H9 (cell line): Measurements from ENCODE around the gene AURKB. TPM values are rescaled to one million over a fixed set of nuclear protein-coding genes. Genes with fewer than 3 reads are reported as not detected.

Experiments used
- DNase-seq: peaks from one replicate; pipeline ENCODE4 v3.0.0-alpha.2; 2017
- H2AFZ ChIP-seq: one replicate; pipeline ENCODE4 v1.6.1; 2013; ENCODE audit warnings: mild to moderate bottlenecking, low read length, control low read depth, moderate library complexity
- H2AK5ac ChIP-seq: 2 replicates; pipeline ENCODE4 v1.6.1; 2013; ENCODE audit warnings: low read length, control low read depth, mixed read lengths; ENCODE audit not compliant: insufficient read length
- H2BK120ac ChIP-seq: one replicate; pipeline ENCODE4 v1.6.1; 2013; ENCODE audit warnings: low read depth, mild to moderate bottlenecking, low read length, control low read depth, inconsistent platforms; ENCODE audit not compliant: poor library complexity, severe bottlenecking
- H2BK12ac ChIP-seq: 2 replicates; pipeline ENCODE4 v1.6.1; 2013; ENCODE audit warnings: low read length, control low read depth, mixed read lengths, low read depth; ENCODE audit not compliant: insufficient read length
- H2BK15ac ChIP-seq: 2 replicates; pipeline ENCODE4 v1.6.1; 2013; ENCODE audit warnings: low read depth, low read length, control low read depth
- H2BK20ac ChIP-seq: one replicate; pipeline ENCODE4 v1.6.1; 2013; ENCODE audit warnings: low read depth, mild to moderate bottlenecking, low read length, control low read depth, inconsistent platforms; ENCODE audit not compliant: poor library complexity, severe bottlenecking
- H2BK5ac ChIP-seq: 2 replicates; pipeline ENCODE4 v1.6.1; 2013; ENCODE audit warnings: low read length, control low read depth, mixed read lengths; ENCODE audit not compliant: insufficient read length
- H3K14ac ChIP-seq: 2 replicates; pipeline ENCODE4 v1.6.1; 2013; ENCODE audit warnings: low read length, control low read depth; ENCODE audit not compliant: insufficient read depth
- H3K18ac ChIP-seq: 2 replicates; pipeline ENCODE4 v1.6.1; 2013; ENCODE audit warnings: low read depth, mild to moderate bottlenecking, mixed read lengths, low read length, control low read depth; ENCODE audit not compliant: insufficient read length
- H3K23ac ChIP-seq: 2 replicates; pipeline ENCODE4 v1.6.1; 2013; ENCODE audit warnings: low read length, control low read depth, mixed read lengths, low read depth; ENCODE audit not compliant: insufficient read length
- H3K23me2 ChIP-seq: 2 replicates; pipeline ENCODE4 v1.6.1; 2013; ENCODE audit warnings: low read depth, mild to moderate bottlenecking, mixed read lengths, low read length, control low read depth; ENCODE audit not compliant: insufficient read length, poor library complexity, severe bottlenecking
- H3K27ac ChIP-seq: 2 replicates; pipeline ENCODE4 v1.5.1; 2013; ENCODE audit warnings: low read length, control low read depth, mixed read lengths, low read depth; ENCODE audit not compliant: insufficient read length
- H3K27me3 ChIP-seq: 2 replicates; pipeline ENCODE4 v1.6.1; 2013; ENCODE audit warnings: low read length, control low read depth, inconsistent platforms; ENCODE audit not compliant: insufficient read depth
- H3K4ac ChIP-seq: 2 replicates; pipeline ENCODE4 v1.6.1; 2013; ENCODE audit warnings: low read depth, mild to moderate bottlenecking, control low read depth, inconsistent platforms, low read length, moderate library complexity
- H3K4me1 ChIP-seq: 2 replicates; pipeline ENCODE4 v1.6.1; 2013; ENCODE audit warnings: low read length, control low read depth, inconsistent platforms; ENCODE audit not compliant: insufficient read depth
- H3K4me2 ChIP-seq: 2 replicates; pipeline ENCODE4 v1.6.1; 2013; ENCODE audit warnings: low read length, control low read depth, mixed read lengths; ENCODE audit not compliant: insufficient read length, insufficient read depth
- H3K56ac ChIP-seq: 2 replicates; pipeline ENCODE4 v1.6.1; 2013; ENCODE audit warnings: low read depth, mild to moderate bottlenecking, mixed read lengths, low read length, control low read depth; ENCODE audit not compliant: insufficient read length
- H3K79me1 ChIP-seq: 2 replicates; pipeline ENCODE4 v1.6.1; 2013; ENCODE audit warnings: low read depth, mild to moderate bottlenecking, moderate library complexity, low read length, control low read depth, inconsistent platforms; ENCODE audit not compliant: insufficient read depth, poor library complexity, severe bottlenecking
- H3K79me2 ChIP-seq: 2 replicates; pipeline ENCODE4 v1.6.1; 2013; ENCODE audit warnings: low read length, control low read depth, inconsistent platforms; ENCODE audit not compliant: insufficient read depth
- H3K9ac ChIP-seq: 2 replicates; pipeline ENCODE4 v1.6.1; 2013; ENCODE audit warnings: low read length, control low read depth, mixed read lengths; ENCODE audit not compliant: insufficient read length; ENCODE audit errors: extremely low read depth
- H3K9me3 ChIP-seq: one replicate; pipeline ENCODE4 v1.6.1; 2013; ENCODE audit warnings: low read depth, low read length, inconsistent platforms; ENCODE audit not compliant: control insufficient read depth
- H3T11ph ChIP-seq: one replicate; pipeline ENCODE4 v1.6.1; 2013; ENCODE audit warnings: mild to moderate bottlenecking, low read length, control low read depth, inconsistent platforms
- H4K20me1 ChIP-seq: one replicate; pipeline ENCODE4 v1.6.1; 2013; ENCODE audit not compliant: control insufficient read depth, insufficient read length, insufficient read depth
- H4K5ac ChIP-seq: 2 replicates; pipeline ENCODE4 v1.6.1; 2013; ENCODE audit warnings: low read depth, mild to moderate bottlenecking, mixed read lengths, low read length, control low read depth; ENCODE audit not compliant: insufficient read length
- H4K8ac ChIP-seq: replicated peaks from 2 replicates; pipeline ENCODE4 v1.6.1; 2013; ENCODE audit warnings: low read length, control low read depth, mixed read lengths, low read depth; ENCODE audit not compliant: insufficient read length
- H4K91ac ChIP-seq: 2 replicates; pipeline ENCODE4 v1.6.1; 2013; ENCODE audit warnings: low read depth, mild to moderate bottlenecking, moderate library complexity, mixed read lengths, low read length, control low read depth; ENCODE audit not compliant: insufficient read length
- H3K27ac Mint-ChIP-seq, 3 experiments: 2 replicates in 2 of 3; 3 replicates in 1 of 3; pipeline ENCODE4 v1.8.0; 2020 to 2021; ENCODE audit warnings: mixed read lengths in 3 of 3, mild to moderate bottlenecking in 1 of 3, moderate library complexity in 1 of 3
- H3K27me3 Mint-ChIP-seq: 2 replicates; pipeline ENCODE4 v1.8.0; 2021; ENCODE audit warnings: low read depth, mild to moderate bottlenecking, moderate library complexity, mixed read lengths
- H3K36me3 Mint-ChIP-seq, 3 experiments: 2 replicates in 2 of 3; 3 replicates in 1 of 3; pipeline ENCODE4 v1.8.0; 2020 to 2021; ENCODE audit warnings: low read depth in 3 of 3, mixed read lengths in 3 of 3; ENCODE audit not compliant: insufficient read depth in 1 of 3
- H3K4me1 Mint-ChIP-seq, 2 experiments: 2 replicates each; pipeline ENCODE4 v1.8.0; 2020; ENCODE audit warnings: mixed read lengths in 2 of 2
- H3K4me3 Mint-ChIP-seq, 2 experiments: 2 replicates in 1 of 2; 3 replicates in 1 of 2; pipeline ENCODE4 v1.8.0; 2020 to 2021; ENCODE audit warnings: mild to moderate bottlenecking in 2 of 2, mixed read lengths in 2 of 2, moderate library complexity in 1 of 2
- H3K9me3 Mint-ChIP-seq, 2 experiments: 2 replicates in 1 of 2; 3 replicates in 1 of 2; pipeline ENCODE4 v1.8.0; 2020; ENCODE audit warnings: mild to moderate bottlenecking in 2 of 2, mixed read lengths in 2 of 2, moderate library complexity in 1 of 2
- WGBS: extraction: QIAGEN DNeasy Blood & Tissue Kit; methylation state at CpG from one replicate; pipeline ENCODE4 v1.1.7; 2013; ENCODE audit warnings: missing lambda C conversion rate, low lambda C conversion rate, mixed read lengths; ENCODE audit not compliant: insufficient read length; ENCODE audit errors: extremely low coverage; 5-methylcytosine and 5-hydroxymethylcytosine counted together
- total RNA-seq: library from RNA; stranded (reverse); gene quantifications from 2 replicates; pipeline ENCODE4 v1.2.1, GENCODE V29; 2021
- TF ChIP-seq, protein P1 (sequence below): fragments of 200-600 bp; sonication (generic); conservative IDR thresholded peaks from 3 replicates; pipeline ENCODE4 v1.8.0; 2021; ENCODE audit warnings: antibody characterized with exemption, mild to moderate bottlenecking

Gene AURKB
- total RNA-seq, 1 experiment from 2014 or later = 171 TPM

GRCh38 chr17:8164815-8165131 is 45.6 kb downstream of the AURKB start:
- H3K79me2 ChIP-seq = no peaks in the 10 kb centered on the region
- no peak overlapping the region for H3K14ac ChIP-seq
- no peak overlapping the region for H3K23ac ChIP-seq
- peaks cover 38 to 42% of the 10 kb centered on the region in 2 experiments for H3K4me1 Mint-ChIP-seq
- no peak overlapping the region for H3T11ph ChIP-seq
- H4K20me1 ChIP-seq = no peaks in the 10 kb centered on the region
- H4K8ac ChIP-seq = no peak overlapping the region
- no peak overlapping the region for H3K56ac ChIP-seq
- H3K27ac ChIP-seq = no peak overlapping the region
- H3K9ac ChIP-seq = no peak overlapping the region
- H3K27me3 Mint-ChIP-seq = no peaks in the 10 kb centered on the region
- H3K4me2 ChIP-seq = peak overlapping the region; percentile 9
- H2BK120ac ChIP-seq = no peak overlapping the region
- no CpG with 5 or more reads among the region's 6 CpGs for WGBS
- no peak overlapping the region for H2BK20ac ChIP-seq
- H3K18ac ChIP-seq = no peak overlapping the region
- peak overlapping the region in 1 of 2 experiments; percentile 68; a peak in 2 of 5 replicates for H3K4me3 Mint-ChIP-seq
- no peaks in the 10 kb centered on the region for H3K9me3 Mint-ChIP-seq
- H3K27ac Mint-ChIP-seq = peak overlapping the region in 2 of 3 experiments; percentile 66 to 80; a peak in 3 of 7 replicates
- H3K79me1 ChIP-seq = no peaks in the 10 kb centered on the region
- H4K91ac ChIP-seq = no peak overlapping the region
- H2AFZ ChIP-seq = no peak overlapping the region
- no peak overlapping the region for H2BK15ac ChIP-seq
- TF ChIP-seq, protein P1, sequence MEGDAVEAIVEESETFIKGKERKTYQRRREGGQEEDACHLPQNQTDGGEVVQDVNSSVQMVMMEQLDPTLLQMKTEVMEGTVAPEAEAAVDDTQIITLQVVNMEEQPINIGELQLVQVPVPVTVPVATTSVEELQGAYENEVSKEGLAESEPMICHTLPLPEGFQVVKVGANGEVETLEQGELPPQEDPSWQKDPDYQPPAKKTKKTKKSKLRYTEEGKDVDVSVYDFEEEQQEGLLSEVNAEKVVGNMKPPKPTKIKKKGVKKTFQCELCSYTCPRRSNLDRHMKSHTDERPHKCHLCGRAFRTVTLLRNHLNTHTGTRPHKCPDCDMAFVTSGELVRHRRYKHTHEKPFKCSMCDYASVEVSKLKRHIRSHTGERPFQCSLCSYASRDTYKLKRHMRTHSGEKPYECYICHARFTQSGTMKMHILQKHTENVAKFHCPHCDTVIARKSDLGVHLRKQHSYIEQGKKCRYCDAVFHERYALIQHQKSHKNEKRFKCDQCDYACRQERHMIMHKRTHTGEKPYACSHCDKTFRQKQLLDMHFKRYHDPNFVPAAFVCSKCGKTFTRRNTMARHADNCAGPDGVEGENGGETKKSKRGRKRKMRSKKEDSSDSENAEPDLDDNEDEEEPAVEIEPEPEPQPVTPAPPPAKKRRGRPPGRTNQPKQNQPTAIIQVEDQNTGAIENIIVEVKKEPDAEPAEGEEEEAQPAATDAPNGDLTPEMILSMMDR = no peak
- peaks cover 13% of the 10 kb centered on the region for H3K23me2 ChIP-seq
- no peak overlapping the region for H2AK5ac ChIP-seq
- no peak overlapping the region for H4K5ac ChIP-seq
- H2BK5ac ChIP-seq = no peak overlapping the region
- H3K4me1 ChIP-seq = peaks cover 3% of the 10 kb centered on the region; the same call in 1 of the 2 replicates
- no peaks in the 10 kb centered on the region for H3K27me3 ChIP-seq
- peaks cover 10 to 20% (median 20%) of the 10 kb centered on the region in 3 experiments; a peak in 6 of 7 replicates for H3K36me3 Mint-ChIP-seq
- no peak for DNase-seq
- H2BK12ac ChIP-seq = no peak overlapping the region
- no peaks in the 10 kb centered on the region for H3K9me3 ChIP-seq
- H3K4ac ChIP-seq = no peak overlapping the region
